Endothelial cell of umbilical vein (primary cell): ENCODE results near the gene SLC22A17. TPM values are rescaled to one million over a fixed set of nuclear protein-coding genes. Genes with fewer than 3 reads are reported as not detected.

Experiments used
- BruUV-seq: library from RNA; stranded (reverse); fragments of 400-500 nt; replicated peaks from 2 replicates; lab custom pipeline; 2021; lab: Mats Ljungman, UMichigan
- CTCF ChIA-PET: fragments of 300-600, 350-600 bp; sonication (Branson Sonifier 250); formaldehyde crosslinking; loops from one replicate; lab custom pipeline; 2021; ENCODE audit warnings: antibody characterized with exemption, inconsistent platforms; lab: Charles Lee
- POLR2A ChIA-PET: fragments of 300-600, 350-600 bp; sonication (Branson Sonifier 250); formaldehyde crosslinking; loops from one replicate; lab custom pipeline; 2021; ENCODE audit warnings: antibody characterized with exemption, inconsistent platforms; lab: Charles Lee
- DNase-seq: peaks from one replicate; pipeline ENCODE4 v3.0.0-alpha.2; 2011; ENCODE audit warnings: low read depth, low spot score
- FAIRE-seq: peaks from 2 replicates; lab custom pipeline; 2011; peaks lifted over from hg19 to GRCh38; lab: Jason Lieb, UNC
- H2AFZ ChIP-seq: 2 replicates; pipeline ENCODE4 v1.6.0; 2012; ENCODE audit warnings: low read depth, low read length, control low read depth, inconsistent platforms
- H3K27ac ChIP-seq: 2 replicates; pipeline ENCODE4 v1.5.1; 2011; ENCODE audit warnings: low read depth, mild to moderate bottlenecking, control low read depth, low read length, moderate library complexity; ENCODE audit not compliant: insufficient read depth
- H3K27me3 ChIP-seq, 2 experiments: 2 replicates each; pipeline versions ENCODE4 v1.6.0 to v1.6.1; 2011; ENCODE audit warnings: low read length in 2 of 2, mixed read lengths in 1 of 2; ENCODE audit not compliant: control insufficient read depth in 2 of 2, insufficient read depth in 2 of 2
- H3K36me3 ChIP-seq, 2 experiments: 2 replicates in 1 of 2; 3 replicates in 1 of 2; pipeline ENCODE4 v1.5.1; 2011; ENCODE audit warnings: low read length in 2 of 2, mild to moderate bottlenecking in 1 of 2, moderate library complexity in 1 of 2; ENCODE audit not compliant: control insufficient read depth in 2 of 2, insufficient read depth in 2 of 2; ENCODE audit errors: extremely low read depth in 1 of 2
- H3K4me1 ChIP-seq: 3 replicates; pipeline ENCODE4 v1.5.1; 2011; ENCODE audit warnings: mild to moderate bottlenecking, low read length; ENCODE audit not compliant: control insufficient read depth, insufficient read depth; ENCODE audit errors: extremely low read depth
- H3K4me2 ChIP-seq: 2 replicates; pipeline ENCODE4 v1.6.1; 2011; ENCODE audit warnings: low read length, control low read depth, mixed read lengths; ENCODE audit not compliant: insufficient read depth
- H3K4me3 ChIP-seq, 3 experiments: fragments of 200-600 bp in 1 of 3; sonication (generic), shearing (Covaris generic) in 1 of 3; replicated peaks in 1 of 3; 2 replicates each; pipeline ENCODE4 v1.5.1; 2011 to 2016; ENCODE audit warnings: control low read depth in 3 of 3, low read length in 3 of 3, mild to moderate bottlenecking in 2 of 3, inconsistent platforms in 1 of 3, low read depth in 1 of 3, moderate library complexity in 1 of 3; ENCODE audit not compliant: insufficient read depth in 1 of 3
- H3K79me2 ChIP-seq: 2 replicates; pipeline ENCODE4 v1.6.0; 2012; ENCODE audit warnings: low read length, inconsistent platforms; ENCODE audit not compliant: control insufficient read depth, insufficient read depth
- H3K9ac ChIP-seq: replicated peaks from 2 replicates; pipeline ENCODE3; 2011; ENCODE audit warnings: low read length, control low read depth; ENCODE audit not compliant: insufficient read depth; ENCODE audit errors: extremely low read depth
- H3K9me1 ChIP-seq: replicated peaks from 3 replicates; pipeline ENCODE4 v1.6.0; 2011; ENCODE audit warnings: mild to moderate bottlenecking, low read length; ENCODE audit not compliant: control insufficient read depth, insufficient read depth; ENCODE audit errors: extremely low read depth
- H3K9me3 ChIP-seq: replicated peaks from 2 replicates; pipeline ENCODE4 v1.5.1; 2012; ENCODE audit warnings: low read length, inconsistent platforms; ENCODE audit not compliant: control insufficient read depth, insufficient read depth
- H4K20me1 ChIP-seq: replicated peaks from 2 replicates; pipeline ENCODE3; 2011; ENCODE audit warnings: mild to moderate bottlenecking, low read length; ENCODE audit not compliant: control insufficient read depth, insufficient read depth; ENCODE audit errors: extremely low read depth
- CTCF ChIP-seq, 2 donors: IDR thresholded peaks; 1 replicate in 1 of 2; 2 replicates in 1 of 2; pipeline ENCODE4 v1.5.1; 2011; ENCODE audit warnings: low read length in 2 of 2, mild to moderate bottlenecking in 2 of 2, moderate library complexity in 2 of 2, control low read depth in 1 of 2, inconsistent platforms in 1 of 2, low read depth in 1 of 2; ENCODE audit not compliant: insufficient read depth in 1 of 2; ENCODE audit errors: extremely low read depth in 1 of 2
- EZH2 ChIP-seq: IDR thresholded peaks from 2 replicates; pipeline ENCODE4 v1.6.1; 2012; ENCODE audit warnings: borderline replicate concordance, low read depth, mild to moderate bottlenecking, moderate library complexity, low read length, inconsistent platforms; ENCODE audit not compliant: severe bottlenecking
- FOS ChIP-seq: IDR thresholded peaks from 2 replicates; pipeline ENCODE4 v1.6.1; 2011; ENCODE audit warnings: mild to moderate bottlenecking, low read length, moderate library complexity, borderline replicate concordance; ENCODE audit not compliant: insufficient read depth
- GATA2 ChIP-seq: IDR thresholded peaks from 2 replicates; pipeline ENCODE4 v1.7.0; 2011; ENCODE audit warnings: low read depth, mild to moderate bottlenecking, moderate library complexity, mixed read lengths, low read length; ENCODE audit not compliant: insufficient read length, insufficient read depth
- JUN ChIP-seq: IDR thresholded peaks from 2 replicates; pipeline ENCODE4 v1.6.1; 2011; ENCODE audit warnings: borderline replicate concordance, low read depth; ENCODE audit not compliant: insufficient read length, insufficient read depth
- MAX ChIP-seq: IDR thresholded peaks from 2 replicates; pipeline ENCODE4 v1.6.1; 2011; ENCODE audit not compliant: insufficient read depth, insufficient read length
- MYC ChIP-seq: IDR thresholded peaks from one replicate; pipeline ENCODE4 v1.6.1; 2011; ENCODE audit warnings: mild to moderate bottlenecking, low read depth, low read length
- POLR2A ChIP-seq: IDR thresholded peaks from 2 replicates; pipeline ENCODE4 v1.6.1; 2012; ENCODE audit warnings: low read depth, mild to moderate bottlenecking, control low read depth, low read length
- POLR2AphosphoS5 ChIP-seq: IDR thresholded peaks from 2 replicates; pipeline ENCODE4 v1.6.1; 2012; ENCODE audit warnings: low read depth, mild to moderate bottlenecking, control low read depth, low read length, moderate library complexity; ENCODE audit not compliant: insufficient read depth
- dilution Hi-C: fragments of 300-500 bp; cut with MboI; formaldehyde crosslinking; loops from one replicate; pipeline ENCODE4 v1.15.0; 2019; ENCODE audit warnings: low sequenced_read_pairs; ENCODE audit not compliant: extremely low pct_ligation_motif_present
- intact Hi-C: fragments of 100-400 bp; cut with micrococcal nuclease; formaldehyde crosslinking; loops from one replicate; pipeline ENCODE4 v1.10.0; 2022
- polyA plus RNA-seq, 4 experiments: library from polyadenylated mRNA; depleted of rRNA in 3 of 4; stranded (reverse) in 3 of 4; unstranded in 1 of 4; fragments of >200 nt; gene quantifications; 2 replicates each; pipeline versions ENCODE4 v1.2.1 to v1.2.3, GENCODE V29; 2011 to 2012; ENCODE audit warnings: missing spikeins in 1 of 4
- total RNA-seq: library from RNA; stranded (reverse); gene quantifications from 2 replicates; pipeline ENCODE4 v1.2.3, GENCODE V29; 2021

The SLC22A17 gene
- total and polyA plus RNA-seq, 2 donors (not counting 3 experiments of a cell fraction or from before 2014, with no cell fraction given): 2.9 to 4.6 TPM

GRCh38 chr14:23324455-23324846 lies 28.2 kb downstream of the SLC22A17 start:
- Histone ChIP-seq H3K4me3 (no peak overlapping the region), H3K27ac (no peak overlapping the region), H3K4me1 (peaks cover 16% of the 10 kb centered on the region), H3K9me1 (no peaks in the 10 kb centered on the region), H3K36me3 (peaks cover 12 to 15% of the 10 kb centered on the region in 2 experiments), H3K79me2 (peaks cover 25% of the 10 kb centered on the region), H3K9me3 (no peaks in the 10 kb centered on the region), H3K27me3 (no peaks in the 10 kb centered on the region), H3K4me2 (no peak overlapping the region), H3K9ac (no peak overlapping the region), H2AFZ (no peak overlapping the region), H4K20me1 (no peaks in the 10 kb centered on the region)
- FAIRE-seq (no peak), DNase-seq (no peak)
- intact Hi-C loops (no loop called here), dilution Hi-C loops (no loop called here)
- ChIA-PET POLR2A (interaction anchor here (0.7 kb wide), 1 partner anchor 17 kb away, joined by 6 read pairs; the partner anchor contains the start of gene BCL2L2), CTCF (interaction anchor here (5.0 kb wide), 1 partner anchor 56 kb away, joined by 48 read pairs; no protein-coding TSS in a partner anchor)
- no TSS peak for BruUV-seq
- TF ChIP-seq GATA2 (no peak), MAX (no peak), POLR2A (no peak), JUN (no peak), MYC (no peak), CTCF (IDR thresholded peaks at IDR 0.05; ENCODE audit: extremely low read depth in 1 of 2, insufficient read depth in 1 of 2, low read depth in 1 of 2, low read length in 2 of 2) (no peak), EZH2 (no peak), POLR2AphosphoS5 (no peak), FOS (no peak)
